PC-9 (cell line): ENCODE data around the gene ABLIM2.

Experiments used
- EZH2 ChIP-seq: fragments of 200-600 bp; sonication (generic); IDR thresholded peaks from 2 replicates; pipeline ENCODE4 v1.8.0; 2017; ENCODE audit warnings: antibody characterized with exemption, low read depth
- TF ChIP-seq, protein P1 (sequence below): fragments of 200-600 bp; sonication (generic); conservative IDR thresholded peaks from 2 replicates; pipeline ENCODE4 v1.6.1; 2017; ENCODE audit warnings: mixed run types, antibody characterized with exemption, mild to moderate bottlenecking, moderate library complexity

DNA sequence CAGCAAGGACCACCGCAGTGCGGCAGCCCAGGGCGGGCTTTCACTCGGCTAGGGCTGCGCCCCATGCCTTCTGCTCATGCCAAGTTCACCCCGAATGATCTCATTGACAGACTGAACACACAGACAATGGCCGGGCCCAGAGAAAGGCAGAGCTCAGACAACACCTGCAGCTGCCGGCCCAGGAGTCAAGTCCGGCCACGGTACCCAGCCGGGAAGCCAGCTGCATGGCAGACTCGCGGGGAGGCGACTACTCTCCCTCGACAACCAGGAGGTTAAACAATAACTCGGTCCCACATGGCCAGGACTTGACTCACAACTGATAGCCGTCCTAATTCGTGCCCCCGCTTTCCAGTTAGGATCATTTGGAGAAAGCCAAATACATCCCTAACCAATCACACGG lies 50.4 kb downstream of the ABLIM2 start:
- TF ChIP-seq, protein P1, sequence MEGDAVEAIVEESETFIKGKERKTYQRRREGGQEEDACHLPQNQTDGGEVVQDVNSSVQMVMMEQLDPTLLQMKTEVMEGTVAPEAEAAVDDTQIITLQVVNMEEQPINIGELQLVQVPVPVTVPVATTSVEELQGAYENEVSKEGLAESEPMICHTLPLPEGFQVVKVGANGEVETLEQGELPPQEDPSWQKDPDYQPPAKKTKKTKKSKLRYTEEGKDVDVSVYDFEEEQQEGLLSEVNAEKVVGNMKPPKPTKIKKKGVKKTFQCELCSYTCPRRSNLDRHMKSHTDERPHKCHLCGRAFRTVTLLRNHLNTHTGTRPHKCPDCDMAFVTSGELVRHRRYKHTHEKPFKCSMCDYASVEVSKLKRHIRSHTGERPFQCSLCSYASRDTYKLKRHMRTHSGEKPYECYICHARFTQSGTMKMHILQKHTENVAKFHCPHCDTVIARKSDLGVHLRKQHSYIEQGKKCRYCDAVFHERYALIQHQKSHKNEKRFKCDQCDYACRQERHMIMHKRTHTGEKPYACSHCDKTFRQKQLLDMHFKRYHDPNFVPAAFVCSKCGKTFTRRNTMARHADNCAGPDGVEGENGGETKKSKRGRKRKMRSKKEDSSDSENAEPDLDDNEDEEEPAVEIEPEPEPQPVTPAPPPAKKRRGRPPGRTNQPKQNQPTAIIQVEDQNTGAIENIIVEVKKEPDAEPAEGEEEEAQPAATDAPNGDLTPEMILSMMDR: no peak
- TF ChIP-seq EZH2: no peak
